HCT116 (cell line): ENCODE results near the gene OTOP3. TPM values are rescaled to one million over a fixed set of nuclear protein-coding genes. Genes with fewer than 3 reads are reported as not detected.

Source experiments
- ATAC-seq: fragments of 200-7000 bp; cut with Tn5 transposase; 2 replicates; pipeline ENCODE4 v1.9.1; 2020; ENCODE audit warnings: mild to moderate bottlenecking, moderate library complexity
- BruUV-seq: library from RNA; stranded (reverse); fragments of 400-500 nt; replicated peaks from 2 replicates; lab custom pipeline; 2021; lab: Mats Ljungman, UMichigan
- CTCF ChIA-PET: fragments of 300-600 bp; sonication (Branson Sonifier 250); formaldehyde crosslinking; loops from one replicate; lab custom pipeline; 2021; ENCODE audit warnings: antibody characterized with exemption; lab: Charles Lee
- POLR2A ChIA-PET: fragments of 300-600, 350-600 bp; sonication (Branson Sonifier 250); formaldehyde crosslinking; loops from one replicate; lab custom pipeline; 2021; ENCODE audit warnings: antibody characterized with exemption; lab: Charles Lee
- RAD21 ChIA-PET, 2 experiments: fragments of 300-600 bp; sonication (Branson Sonifier 250); formaldehyde crosslinking; loops; one replicate each; lab custom pipeline; 2023; ENCODE audit warnings: low total read pairs in 2 of 2; ENCODE audit not compliant: uncharacterized antibody in 2 of 2, unreplicated experiment in 2 of 2, low non-redundant PET in 1 of 2; lab: Charles Lee
- DNase-seq: peaks from one replicate; pipeline ENCODE4 v3.0.0-alpha.2; 2010; ENCODE audit warnings: low read depth, low spot score
- H2AFZ ChIP-seq: fragments of 200-600 bp; shearing (Covaris generic), sonication (generic); 2 replicates; pipeline ENCODE4 v1.6.1; 2017; ENCODE audit warnings: low read depth, mixed run types, mixed read lengths, antibody characterized with exemption, low read length; ENCODE audit not compliant: poor library complexity, severe bottlenecking
- H3K27ac ChIP-seq: 2 replicates; pipeline ENCODE4 v1.5.1; 2012; ENCODE audit warnings: low read depth, low read length
- H3K27me3 ChIP-seq: fragments of 200-600 bp; sonication (generic); 2 replicates; pipeline ENCODE4 v1.6.1; 2016; ENCODE audit warnings: mixed run types, low read length, mixed read lengths; ENCODE audit not compliant: insufficient read depth
- H3K36me3 ChIP-seq, 2 experiments: fragments of 200-500 bp in 1 of 2; fragments of 200-600 bp in 1 of 2; sonication (Bioruptor generic) in 1 of 2; sonication (generic) in 1 of 2; 2 replicates each; pipeline versions ENCODE4 v1.5.1 to v1.6.1; 2014 to 2016; ENCODE audit warnings: low read length in 2 of 2, inconsistent platforms in 1 of 2, mixed read lengths in 1 of 2, mixed run types in 1 of 2; ENCODE audit not compliant: insufficient read depth in 2 of 2, control insufficient read depth in 1 of 2
- H3K4me1 ChIP-seq, 2 experiments: fragments of 200-600 bp in 1 of 2; sonication (generic) in 1 of 2; 2 replicates each; pipeline versions ENCODE4 v1.5.1 to v1.6.1; 2012 to 2017; ENCODE audit warnings: low read length in 2 of 2, inconsistent platforms in 1 of 2, mild to moderate bottlenecking in 1 of 2, mixed read lengths in 1 of 2, mixed run types in 1 of 2, moderate library complexity in 1 of 2; ENCODE audit not compliant: insufficient read depth in 2 of 2, control insufficient read depth in 1 of 2
- H3K4me2 ChIP-seq: fragments of 200-600 bp; sonication (generic); 2 replicates; pipeline ENCODE4 v1.6.1; 2017; ENCODE audit warnings: mixed run types, low read length, mixed read lengths
- H3K4me3 ChIP-seq, 2 experiments: fragments of 200-600 bp in 1 of 2; sonication (generic) in 1 of 2; replicated peaks in 1 of 2; 2 replicates each; pipeline ENCODE4 v1.5.1; 2011 to 2016; ENCODE audit warnings: low read length in 2 of 2, control low read depth in 1 of 2, low read depth in 1 of 2, mild to moderate bottlenecking in 1 of 2, mixed read lengths in 1 of 2, mixed run types in 1 of 2
- H3K79me2 ChIP-seq: fragments of 200-600 bp; sonication (generic); 2 replicates; pipeline ENCODE4 v1.6.1; 2017; ENCODE audit warnings: mild to moderate bottlenecking, mixed run types, low read length, moderate library complexity, mixed read lengths; ENCODE audit not compliant: insufficient read depth
- H3K9ac ChIP-seq: fragments of 200-600 bp; sonication (generic); 2 replicates; pipeline ENCODE4 v1.6.1; 2016; ENCODE audit warnings: low read length, mixed read lengths
- H3K9me2 ChIP-seq: fragments of 200-600 bp; sonication (generic), shearing (Covaris generic); 2 replicates; pipeline ENCODE4 v1.6.1; 2017; ENCODE audit warnings: mixed run types, mild to moderate bottlenecking, moderate library complexity; ENCODE audit not compliant: insufficient read depth
- H3K9me3 ChIP-seq, 2 experiments: fragments of 200-500 bp in 1 of 2; fragments of 200-600 bp in 1 of 2; sonication (Bioruptor generic) in 1 of 2; sonication (generic) in 1 of 2; 2 replicates each; pipeline ENCODE4 v1.6.1; 2014 to 2017; ENCODE audit warnings: low read length in 2 of 2, mixed read lengths in 2 of 2, inconsistent platforms in 1 of 2, low read depth in 1 of 2, mild to moderate bottlenecking in 1 of 2, mixed run types in 1 of 2, moderate library complexity in 1 of 2; ENCODE audit not compliant: control insufficient read depth in 1 of 2, insufficient read depth in 1 of 2
- H4K20me1 ChIP-seq: fragments of 200-600 bp; sonication (generic), shearing (Covaris generic); 2 replicates; pipeline ENCODE4 v1.6.1; 2017; ENCODE audit warnings: mixed run types, mild to moderate bottlenecking, moderate library complexity; ENCODE audit not compliant: insufficient read depth
- CBX3 ChIP-seq: IDR thresholded peaks from 2 replicates; pipeline ENCODE4 v1.6.1; 2012; ENCODE audit warnings: low read depth
- CEBPB ChIP-seq: IDR thresholded peaks from 2 replicates; pipeline ENCODE4 v1.6.1; 2012; ENCODE audit warnings: low read depth
- EGR1 ChIP-seq: IDR thresholded peaks from 2 replicates; pipeline ENCODE4 v1.6.1; 2012; ENCODE audit warnings: low read depth
- EZH2phosphoT487 ChIP-seq: fragments of 200-600 bp; IDR thresholded peaks from 2 replicates; pipeline ENCODE4 v1.6.1; 2018; ENCODE audit warnings: antibody characterized with exemption, borderline replicate concordance
- POLR2A ChIP-seq: IDR thresholded peaks from 2 replicates; pipeline ENCODE4 v1.7.0; 2011; ENCODE audit warnings: borderline replicate concordance; ENCODE audit not compliant: insufficient read depth, insufficient read length; ENCODE audit errors: extremely low read depth
- REST ChIP-seq: IDR thresholded peaks from 2 replicates; pipeline ENCODE4 v1.6.1; 2012; ENCODE audit warnings: low read depth
- TCF7L2 ChIP-seq: IDR thresholded peaks from 2 replicates; pipeline ENCODE4 v1.7.0; 2011; ENCODE audit warnings: borderline replicate concordance, inconsistent platforms; ENCODE audit not compliant: insufficient read depth, insufficient read length; ENCODE audit errors: extremely low read depth
- YY1 ChIP-seq: IDR thresholded peaks from 2 replicates; pipeline ENCODE4 v1.6.1; 2011; ENCODE audit warnings: low read length, low read depth, moderate library complexity, mild to moderate bottlenecking; ENCODE audit not compliant: insufficient replicate concordance; ENCODE audit errors: extremely low read depth
- ZBTB33 ChIP-seq: IDR thresholded peaks from 2 replicates; pipeline ENCODE4 v1.6.1; 2011; ENCODE audit warnings: mild to moderate bottlenecking, low read length, moderate library complexity; ENCODE audit not compliant: insufficient replicate concordance; ENCODE audit errors: extremely low read depth
- intact Hi-C: fragments of 100-400 bp; cut with micrococcal nuclease; formaldehyde crosslinking; loops from 2 replicates; pipeline ENCODE4 v1.10.0; 2022
- total RNA-seq: library from RNA; stranded (reverse); gene quantifications from one replicate; pipeline ENCODE4 v1.2.1, GENCODE V29; 2021; ENCODE audit not compliant: unreplicated experiment
- TF ChIP-seq, protein P1 (sequence below): IDR thresholded peaks from 2 replicates; pipeline ENCODE4 v1.6.1; 2012

Gene OTOP3
- total RNA-seq, 1 experiment from 2014 or later, result not detected

DNA sequence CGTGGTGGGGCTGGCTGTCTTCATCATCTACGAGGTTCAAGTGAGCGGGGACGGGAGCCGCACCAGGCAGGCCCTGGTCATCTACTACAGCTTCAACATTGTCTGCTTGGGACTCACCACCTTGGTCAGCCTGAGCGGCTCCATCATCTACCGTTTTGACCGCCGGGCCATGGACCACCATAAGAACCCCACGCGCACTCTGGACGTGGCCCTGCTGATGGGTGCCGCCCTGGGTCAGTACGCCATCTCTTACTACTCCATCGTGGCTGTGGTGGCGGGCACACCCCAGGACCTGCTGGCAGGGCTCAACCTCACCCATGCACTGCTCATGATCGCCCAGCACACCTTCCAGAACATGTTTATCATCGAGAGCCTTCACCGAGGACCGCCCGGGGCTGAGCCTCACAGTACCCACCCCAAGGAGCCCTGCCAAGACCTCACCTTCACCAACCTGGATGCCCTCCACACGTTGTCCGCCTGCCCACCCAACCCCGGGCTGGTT is 5.1 kb upstream of the OTOP3 start (continued):
- TF ChIP-seq TCF7L2, result no peak

DNA sequence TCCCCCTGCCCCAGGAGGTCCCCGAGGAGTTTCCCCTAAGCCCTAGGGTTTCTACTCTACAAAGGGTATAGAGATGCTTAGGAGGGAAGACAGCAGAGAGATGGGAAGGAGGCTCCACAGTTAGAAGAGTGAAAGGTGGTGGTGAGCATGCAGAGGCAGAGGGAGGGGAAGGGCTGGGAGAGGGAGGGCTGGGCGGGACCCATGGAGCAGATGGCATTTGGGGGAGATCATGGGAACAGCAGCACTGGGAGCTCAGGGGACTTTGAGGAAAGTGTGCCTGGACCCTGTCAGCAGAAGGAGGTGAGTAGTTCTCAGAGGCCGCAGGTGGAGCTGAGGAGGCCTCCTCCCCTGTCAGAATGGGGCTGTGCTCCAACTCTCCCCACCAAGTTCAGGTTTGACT is 650 bp upstream of the OTOP3 start:
- DNase-seq (no peak), ATAC-seq (no peak)
- H4K20me1 ChIP-seq, result no peaks in the 10 kb centered on the region
- H3K79me2 ChIP-seq, result no peaks in the 10 kb centered on the region
- CTCF ChIA-PET, result no interaction called here
- H3K27me3 ChIP-seq, result peaks cover 4% of the 10 kb centered on the region; the same call in 1 of the 2 replicates
- BruUV-seq, result no TSS peak
- H3K27ac ChIP-seq, result no peak overlapping the region
- no peaks in the 10 kb centered on the region for H3K9me3 ChIP-seq
- H3K4me3 ChIP-seq, result no peak overlapping the region
- POLR2A ChIA-PET, result no interaction called here
- no peaks in the 10 kb centered on the region for H3K9me2 ChIP-seq
- no peak overlapping the region for H3K4me2 ChIP-seq
- H3K9ac ChIP-seq, result no peak overlapping the region
- intact Hi-C loops, result no loop called here
- H2AFZ ChIP-seq, result no peak overlapping the region
- no peaks in the 10 kb centered on the region for H3K36me3 ChIP-seq
- no peak for TF ChIP-seq REST
- no peak for TF ChIP-seq CEBPB
- TF ChIP-seq, protein P1, sequence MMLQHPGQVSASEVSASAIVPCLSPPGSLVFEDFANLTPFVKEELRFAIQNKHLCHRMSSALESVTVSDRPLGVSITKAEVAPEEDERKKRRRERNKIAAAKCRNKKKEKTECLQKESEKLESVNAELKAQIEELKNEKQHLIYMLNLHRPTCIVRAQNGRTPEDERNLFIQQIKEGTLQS, result no peak
- no peak for TF ChIP-seq POLR2A
- no peak for TF ChIP-seq YY1
- no peak for TF ChIP-seq ZBTB33
- no peak for TF ChIP-seq EZH2phosphoT487
- no peak for TF ChIP-seq EGR1
- no peak for TF ChIP-seq CBX3
- RAD21 ChIA-PET, result interaction anchor here in 1 of 2 experiments (0.7 kb wide), 1 partner anchor 24 kb away, joined by 4 read pairs; no protein-coding TSS in a partner anchor
- peaks cover 0 to 20% of the 10 kb centered on the region in 2 experiments; a peak in 2 of 4 replicates for H3K4me1 ChIP-seq
